Small intestine (tissue), 7 donors: ENCODE measurements around the gene SSC5D. TPM values are rescaled to one million over a fixed set of nuclear protein-coding genes. Genes with fewer than 3 reads are reported as not detected.

Experiments
- DNase-seq, 2 donors: peaks; one replicate each; pipeline versions ENCODE4 v3.0.0 to v3.0.0-alpha.2; 2013
- FAIRE-seq: peaks from 2 replicates; lab custom pipeline; 2012; peaks lifted over from hg19 to GRCh38; lab: Jason Lieb, UNC
- H3K27ac ChIP-seq, 3 donors: one replicate each; pipeline ENCODE4 v1.5.1; 2013; ENCODE audit warnings: low read length in 2 of 3, mild to moderate bottlenecking in 2 of 3, control low read depth in 1 of 3, inconsistent platforms in 1 of 3, low read depth in 1 of 3, moderate library complexity in 1 of 3
- H3K27me3 ChIP-seq, 3 donors: one replicate each; pipeline ENCODE4 v1.6.1; 2013; ENCODE audit warnings: low read length in 3 of 3, inconsistent platforms in 1 of 3; ENCODE audit not compliant: control insufficient read depth in 3 of 3, insufficient read depth in 3 of 3
- H3K36me3 ChIP-seq, 3 donors: one replicate each; pipeline ENCODE4 v1.6.1; 2013; ENCODE audit warnings: low read length in 3 of 3, inconsistent platforms in 1 of 3, low read depth in 1 of 3, mild to moderate bottlenecking in 1 of 3, moderate library complexity in 1 of 3; ENCODE audit not compliant: control insufficient read depth in 3 of 3, insufficient read depth in 2 of 3
- H3K4me1 ChIP-seq, 3 donors: one replicate each; pipeline ENCODE4 v1.6.1; 2013; ENCODE audit warnings: low read length in 2 of 3, inconsistent platforms in 1 of 3, low read depth in 1 of 3, mild to moderate bottlenecking in 1 of 3, moderate library complexity in 1 of 3; ENCODE audit not compliant: control insufficient read depth in 3 of 3, insufficient read depth in 2 of 3
- H3K4me3 ChIP-seq, 3 donors: one replicate each; pipeline ENCODE4 v1.5.1; 2013; ENCODE audit warnings: low read length in 3 of 3, control low read depth in 1 of 3, inconsistent platforms in 1 of 3, low read depth in 1 of 3, mild to moderate bottlenecking in 1 of 3, moderate library complexity in 1 of 3
- H3K9me3 ChIP-seq, 2 donors: one replicate each; pipeline ENCODE4 v1.6.1; 2013; ENCODE audit warnings: low read depth in 1 of 2, low read length in 1 of 2; ENCODE audit not compliant: control insufficient read depth in 2 of 2, insufficient read depth in 1 of 2
- WGBS, 3 donors: extraction: QIAGEN DNeasy Blood & Tissue Kit; methylation state at CpG; one replicate each; pipeline ENCODE4 v1.1.7; 2013; 5-methylcytosine and 5-hydroxymethylcytosine counted together
- polyA plus RNA-seq, 4 donors: library from polyadenylated mRNA; stranded (reverse) in 3 of 4; unstranded in 1 of 4; fragments of 200-250 nt in 3 of 4; fragments of 120-200 nt in 1 of 4; gene quantifications; one replicate each; pipeline versions ENCODE4 v1.2.1 to v1.2.3, GENCODE V29; 2013
- donor health status: healthy with polysubstance abuse.
- donor health status: control.
- donor health status: control.
- donor health status: Bipolar disorder and iron deficiency.
- donor health status: healthy.

The SSC5D gene
- polyA plus RNA-seq, 4 donors: 0.49 to 2.2 (median 0.54) TPM; not detected in 1

GRCh38 chr19:55536951-55537740 lies 48.9 kb downstream of the SSC5D start, which contains the start of gene SBK2:
SBK2 (minus strand) TSS chr19:55537133; CDS start chr19:55536294, 839 bp downstream.
- WGBS, 3 donors: 40 to 77% (median 56%) methylated on average over 7 to 14 of the region's 14 CpGs
- no peak within 1 kb of the TSS for H3K4me3 ChIP-seq
- H3K36me3 ChIP-seq: no peaks in the 10 kb centered on the region
- DNase-seq: no peak
- no peak within 1 kb of the TSS for H3K27ac ChIP-seq
- H3K27me3 ChIP-seq: no peaks in the 10 kb centered on the region
- no peak for FAIRE-seq
- H3K9me3 ChIP-seq: no peaks in the 10 kb centered on the region
- no peaks in the 10 kb centered on the region for H3K4me1 ChIP-seq

GRCh38 chr19:55537741-55538111 lies 49.5 kb downstream of the SSC5D start:
- Histone ChIP-seq H3K27me3 (no peaks in the 10 kb centered on the region), H3K27ac (no peak overlapping the region), H3K4me1 (no peaks in the 10 kb centered on the region), H3K4me3 (no peak overlapping the region), H3K9me3 (no peaks in the 10 kb centered on the region), H3K36me3 (no peaks in the 10 kb centered on the region)
- FAIRE-seq: no peak
- DNase-seq: no peak
- WGBS, 3 donors: 54 to 63% (median 55%) methylated on average over 5 of the region's 5 CpGs

- no peaks in the 10 kb centered on the region for H3K27me3 ChIP-seq
- H3K4me3 ChIP-seq: no peak overlapping the region
- H3K4me1 ChIP-seq: no peaks in the 10 kb centered on the region
- H3K36me3 ChIP-seq: no peaks in the 10 kb centered on the region
- no peak for DNase-seq
- WGBS, 3 donors: 82 to 94% (median 84%) methylated on average over 3 to 5 of the region's 5 CpGs
- no peaks in the 10 kb centered on the region for H3K9me3 ChIP-seq
- H3K27ac ChIP-seq: no peak overlapping the region
- FAIRE-seq: no peak
These were observed 49.9 kb downstream of the SSC5D start for GRCh38 chr19:55538132-55538531.

- WGBS, 3 donors: 80 to 87% (median 85%) methylated on average over 33 of the region's 33 CpGs
These were observed 51.1 kb downstream of the SSC5D start for GRCh38 chr19:55539090-55539984.

GRCh38 chr19:55540619-55541018 lies 52.4 kb downstream of the SSC5D start:
- Histone ChIP-seq H3K4me3 (no peak overlapping the region), H3K36me3 (no peaks in the 10 kb centered on the region), H3K4me1 (no peaks in the 10 kb centered on the region), H3K9me3 (no peaks in the 10 kb centered on the region), H3K27me3 (peaks cover 0 to 4% (median 0%) of the 10 kb centered on the region in 3 donors), H3K27ac (no peak overlapping the region)
- DNase-seq (no peak), FAIRE-seq (no peak)
- WGBS, 3 donors: 41 to 59% (median 50%) methylated on average over 9 to 10 of the region's 10 CpGs

More at GRCh38 chr19:55539090-55539984, 51.1 kb downstream of the SSC5D start:
- DNase-seq (no peak), FAIRE-seq (no peak)
- H3K27me3 ChIP-seq: peaks cover 0 to 2% (median 0%) of the 10 kb centered on the region in 3 donors
- H3K4me3 ChIP-seq: no peak overlapping the region
- H3K9me3 ChIP-seq: no peaks in the 10 kb centered on the region
- no peaks in the 10 kb centered on the region for H3K4me1 ChIP-seq
- H3K36me3 ChIP-seq: no peaks in the 10 kb centered on the region
- H3K27ac ChIP-seq: no peak overlapping the region

GRCh38 chr19:55541091-55541490 lies 52.9 kb downstream of the SSC5D start:
- 76 to 78% (median 77%) methylated on average over 14 to 19 of the region's 19 CpGs for WGBS, 3 donors
- no peak for FAIRE-seq
- H3K9me3 ChIP-seq: no peaks in the 10 kb centered on the region
- no peak overlapping the region for H3K4me3 ChIP-seq
- no peaks in the 10 kb centered on the region for H3K4me1 ChIP-seq
- DNase-seq: no peak
- H3K36me3 ChIP-seq: no peaks in the 10 kb centered on the region
- peaks cover 0 to 4% (median 0%) of the 10 kb centered on the region in 3 donors for H3K27me3 ChIP-seq
- no peak overlapping the region for H3K27ac ChIP-seq

- no peaks in the 10 kb centered on the region for H3K9me3 ChIP-seq
- FAIRE-seq: no peak
- WGBS, 3 donors: 86 to 89% (median 89%) methylated on average over 7 of the region's 7 CpGs
- H3K4me1 ChIP-seq: no peaks in the 10 kb centered on the region
- no peaks in the 10 kb centered on the region for H3K36me3 ChIP-seq
- no peak overlapping the region for H3K4me3 ChIP-seq
- peaks cover 0 to 4% (median 0%) of the 10 kb centered on the region in 3 donors for H3K27me3 ChIP-seq
- no peak for DNase-seq
- H3K27ac ChIP-seq: no peak overlapping the region
These were observed 54.1 kb downstream of the SSC5D start for GRCh38 chr19:55542292-55542855.

GRCh38 chr19:55543567-55543966 lies 55.3 kb downstream of the SSC5D start:
- DNase-seq: no peak
- Histone ChIP-seq H3K4me1 (no peaks in the 10 kb centered on the region), H3K9me3 (no peaks in the 10 kb centered on the region), H3K27ac (no peak overlapping the region), H3K27me3 (peaks cover 0 to 4% (median 0%) of the 10 kb centered on the region in 3 donors), H3K36me3 (no peaks in the 10 kb centered on the region), H3K4me3 (no peak overlapping the region)
- 49 to 68% (median 59%) methylated on average over 5 of the region's 5 CpGs for WGBS, 3 donors
- FAIRE-seq: no peak
